ENCODE measurements around the gene FRS2.

The FRS2 gene

GRCh38 chr12:69481133-69481532 lies 10.9 kb downstream of the FRS2 start:
- peaks cover 51% of the 10 kb centered on the region for H3K36me3 Mint-ChIP-seq (ENCODE audit: low read depth)
- peaks cover 16% of the 10 kb centered on the region for H3K4me1 Mint-ChIP-seq
- H3K4me3 Mint-ChIP-seq = no peak overlapping the region
- TF ChIP-seq, protein P1, sequence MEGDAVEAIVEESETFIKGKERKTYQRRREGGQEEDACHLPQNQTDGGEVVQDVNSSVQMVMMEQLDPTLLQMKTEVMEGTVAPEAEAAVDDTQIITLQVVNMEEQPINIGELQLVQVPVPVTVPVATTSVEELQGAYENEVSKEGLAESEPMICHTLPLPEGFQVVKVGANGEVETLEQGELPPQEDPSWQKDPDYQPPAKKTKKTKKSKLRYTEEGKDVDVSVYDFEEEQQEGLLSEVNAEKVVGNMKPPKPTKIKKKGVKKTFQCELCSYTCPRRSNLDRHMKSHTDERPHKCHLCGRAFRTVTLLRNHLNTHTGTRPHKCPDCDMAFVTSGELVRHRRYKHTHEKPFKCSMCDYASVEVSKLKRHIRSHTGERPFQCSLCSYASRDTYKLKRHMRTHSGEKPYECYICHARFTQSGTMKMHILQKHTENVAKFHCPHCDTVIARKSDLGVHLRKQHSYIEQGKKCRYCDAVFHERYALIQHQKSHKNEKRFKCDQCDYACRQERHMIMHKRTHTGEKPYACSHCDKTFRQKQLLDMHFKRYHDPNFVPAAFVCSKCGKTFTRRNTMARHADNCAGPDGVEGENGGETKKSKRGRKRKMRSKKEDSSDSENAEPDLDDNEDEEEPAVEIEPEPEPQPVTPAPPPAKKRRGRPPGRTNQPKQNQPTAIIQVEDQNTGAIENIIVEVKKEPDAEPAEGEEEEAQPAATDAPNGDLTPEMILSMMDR (IDR thresholded peaks at IDR 0.05; ENCODE audit: unreplicated experiment in 3 of 3) = no peak
- H3K27ac Mint-ChIP-seq = no peak overlapping the region
- no peaks in the 10 kb centered on the region for H3K27me3 Mint-ChIP-seq (ENCODE audit: low read depth)
- peaks cover 15% of the 10 kb centered on the region for H3K9me3 Mint-ChIP-seq

- Mint-ChIP-seq H3K4me3 (no peak overlapping the region), H3K36me3 (ENCODE audit: low read depth) (peaks cover 76% of the 10 kb centered on the region), H3K4me1 (peaks cover 10% of the 10 kb centered on the region), H3K27me3 (ENCODE audit: low read depth) (no peaks in the 10 kb centered on the region), H3K27ac (no peak overlapping the region), H3K9me3 (peaks cover 35% of the 10 kb centered on the region)
- TF ChIP-seq, protein P1 (IDR thresholded peaks at IDR 0.05; ENCODE audit: unreplicated experiment in 3 of 3) = no peak
These were observed 13.5 kb downstream of the FRS2 start for GRCh38 chr12:69483700-69484099.

DNA sequence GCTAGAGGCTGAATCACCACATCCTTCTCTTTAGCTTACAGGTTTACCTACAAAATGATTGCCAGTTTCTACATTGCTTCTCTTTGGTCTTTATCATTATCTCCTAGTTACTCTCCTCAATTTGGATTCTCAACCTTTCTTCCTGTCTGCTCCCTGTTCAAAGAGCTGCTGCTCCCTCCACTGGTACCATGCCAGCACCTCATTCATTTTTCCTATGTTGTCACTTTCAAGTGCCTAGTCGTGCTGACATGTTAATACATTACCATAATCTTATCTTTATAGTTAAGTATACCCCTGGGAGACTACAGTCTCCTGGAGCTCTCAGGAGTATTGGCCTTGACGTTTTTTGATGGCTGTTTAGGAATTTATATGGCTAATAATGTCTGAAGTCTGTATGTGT lies 14.2 kb downstream of the FRS2 start:
- no peaks in the 10 kb centered on the region for H3K27me3 Mint-ChIP-seq (ENCODE audit: low read depth)
- no peak overlapping the region for H3K4me3 Mint-ChIP-seq
- TF ChIP-seq, protein P1 (IDR thresholded peaks at IDR 0.05; ENCODE audit: unreplicated experiment in 3 of 3) = no peak
- peaks cover 81% of the 10 kb centered on the region for H3K36me3 Mint-ChIP-seq (ENCODE audit: low read depth)
- H3K27ac Mint-ChIP-seq = peak overlapping the region in 2 of 3 experiments; percentile 3 to 13
- H3K9me3 Mint-ChIP-seq = peaks cover 40% of the 10 kb centered on the region
- peaks cover 6% of the 10 kb centered on the region for H3K4me1 Mint-ChIP-seq

DNA sequence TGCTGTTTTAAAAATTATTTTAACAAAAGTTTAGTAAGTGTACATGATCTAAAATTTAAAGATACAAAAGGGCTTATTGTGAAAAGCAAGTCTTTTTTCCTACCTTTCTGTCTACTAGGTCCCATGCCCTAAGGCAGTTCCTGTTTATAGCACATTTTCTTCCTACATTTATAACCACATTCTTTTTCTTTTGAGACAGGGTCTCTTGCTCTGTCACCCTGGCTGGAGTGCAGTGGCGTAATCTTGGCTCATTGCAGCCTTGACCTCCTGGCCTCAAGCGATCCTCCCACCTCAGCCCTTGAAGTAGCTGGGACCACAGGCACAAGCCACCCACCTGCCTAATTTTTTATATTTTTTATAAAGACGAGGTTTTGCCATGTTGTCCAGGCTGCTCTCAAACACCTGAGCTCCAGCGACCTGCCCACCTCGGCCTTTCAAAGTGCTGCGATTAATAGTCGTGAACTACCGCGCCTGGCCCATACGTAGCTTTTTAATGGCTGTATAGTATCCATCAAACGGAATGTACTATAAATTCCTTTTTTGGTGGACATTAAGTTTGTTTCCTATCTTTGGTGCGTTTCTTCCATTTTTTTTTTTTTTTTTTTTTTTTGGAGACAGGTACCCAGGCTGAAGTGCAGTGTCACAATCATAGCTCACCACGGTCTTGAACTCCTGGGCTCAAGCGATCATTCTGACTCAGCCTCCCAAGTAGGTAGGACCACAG lies 20.9 kb downstream of the FRS2 start:
- no peaks in the 10 kb centered on the region for H3K27me3 Mint-ChIP-seq (ENCODE audit: low read depth)
- H3K27ac Mint-ChIP-seq = peak overlapping the region in 1 of 3 experiments; percentile 56
- H3K4me1 Mint-ChIP-seq = no peaks in the 10 kb centered on the region
- H3K9me3 Mint-ChIP-seq = peaks cover 25% of the 10 kb centered on the region
- peaks cover 78% of the 10 kb centered on the region for H3K36me3 Mint-ChIP-seq (ENCODE audit: low read depth)
- TF ChIP-seq, protein P1 (IDR thresholded peaks at IDR 0.05; ENCODE audit: unreplicated experiment in 3 of 3) = no peak
- no peak overlapping the region for H3K4me3 Mint-ChIP-seq

DNA sequence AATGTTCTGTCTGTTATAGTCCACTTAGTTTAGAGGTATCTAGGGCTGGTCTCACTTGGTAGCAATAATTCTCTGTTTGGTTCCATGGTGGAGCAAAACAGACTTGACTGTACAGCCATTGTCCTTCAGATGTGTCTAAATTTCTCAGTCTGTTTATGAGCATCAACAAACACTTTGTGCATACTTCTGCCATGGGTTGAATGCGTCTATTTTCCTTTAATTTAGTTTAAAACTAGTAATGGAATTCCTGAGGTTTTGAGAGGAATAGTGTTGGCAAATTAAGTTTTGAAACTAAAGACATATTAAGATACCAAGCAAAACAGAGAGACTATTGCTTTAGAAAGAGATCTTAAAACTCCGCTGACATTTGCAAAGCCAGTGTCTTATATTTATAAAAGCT lies 22.6 kb downstream of the FRS2 start:
- peaks cover 3% of the 10 kb centered on the region for H3K4me1 Mint-ChIP-seq
- TF ChIP-seq, protein P1 (IDR thresholded peaks at IDR 0.05; ENCODE audit: unreplicated experiment in 3 of 3) = no peak
- no peaks in the 10 kb centered on the region for H3K27me3 Mint-ChIP-seq (ENCODE audit: low read depth)
- H3K9me3 Mint-ChIP-seq = peaks cover 10% of the 10 kb centered on the region
- H3K4me3 Mint-ChIP-seq = no peak overlapping the region
- H3K27ac Mint-ChIP-seq = peak overlapping the region in 1 of 3 experiments; percentile 13
- peaks cover 71% of the 10 kb centered on the region for H3K36me3 Mint-ChIP-seq (ENCODE audit: low read depth)

DNA sequence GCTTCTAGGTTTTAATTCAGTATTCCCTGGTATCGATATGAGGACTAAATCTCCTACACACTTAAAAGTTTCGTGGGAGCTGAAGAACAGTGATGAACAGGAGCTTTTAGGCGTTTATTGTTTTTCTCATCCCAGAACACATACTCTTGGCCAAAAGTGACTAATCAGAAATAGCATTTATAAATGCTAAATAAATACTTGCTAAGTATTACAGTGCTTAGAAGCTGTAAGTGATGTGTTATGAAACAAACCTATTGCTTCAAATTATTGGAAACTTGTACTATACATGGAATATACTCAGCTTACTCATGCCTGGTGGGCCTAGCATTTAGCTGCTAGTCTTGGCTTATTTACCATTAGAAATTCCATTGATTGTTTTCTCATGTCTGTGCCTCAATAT lies 24.9 kb downstream of the FRS2 start:
- peaks cover 54% of the 10 kb centered on the region for H3K36me3 Mint-ChIP-seq (ENCODE audit: low read depth)
- peaks cover 5% of the 10 kb centered on the region for H3K4me1 Mint-ChIP-seq
- H3K4me3 Mint-ChIP-seq = no peak overlapping the region
- TF ChIP-seq, protein P1 (IDR thresholded peaks at IDR 0.05; ENCODE audit: unreplicated experiment in 3 of 3) = no peak
- H3K27ac Mint-ChIP-seq = no peak overlapping the region
- H3K27me3 Mint-ChIP-seq (ENCODE audit: low read depth) = no peaks in the 10 kb centered on the region
- no peaks in the 10 kb centered on the region for H3K9me3 Mint-ChIP-seq
